ENCODE results near the gene USP24.

DNA sequence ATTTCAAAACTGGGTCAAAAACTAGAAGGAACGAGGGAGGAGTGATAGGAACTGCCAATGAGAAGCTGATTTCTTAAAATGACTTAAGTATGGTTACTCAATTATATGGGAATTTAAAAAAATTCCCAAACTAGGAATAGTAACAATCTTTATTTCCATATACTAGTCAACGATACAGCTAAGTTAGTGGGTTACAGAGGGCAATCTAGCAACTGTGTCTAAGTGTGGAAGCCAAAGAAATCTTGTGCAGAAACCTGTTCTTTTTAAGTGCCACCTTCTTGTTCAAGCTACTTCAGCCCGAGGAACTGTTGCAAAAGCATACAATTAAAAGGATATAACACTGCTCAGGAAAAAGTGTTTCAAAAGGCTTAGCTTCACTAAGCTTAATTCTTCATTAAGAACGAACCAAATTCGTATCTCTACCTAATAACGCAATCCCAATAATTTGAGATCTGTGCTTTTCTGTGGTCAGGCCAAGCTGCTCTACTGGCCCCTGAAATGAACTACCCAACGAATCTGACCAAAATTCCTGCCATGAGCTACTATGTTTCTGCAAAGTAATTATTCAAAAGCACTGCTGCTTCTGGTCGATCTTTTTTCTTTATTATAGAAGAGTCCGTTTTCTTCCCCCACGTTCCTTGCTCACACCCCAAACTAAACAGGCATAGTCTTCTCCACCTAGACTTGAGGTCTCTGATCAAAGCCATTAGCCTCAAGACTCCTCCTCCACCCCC lies 1.8 kb downstream of the USP24 start:
- TF ChIP-seq, protein P1, sequence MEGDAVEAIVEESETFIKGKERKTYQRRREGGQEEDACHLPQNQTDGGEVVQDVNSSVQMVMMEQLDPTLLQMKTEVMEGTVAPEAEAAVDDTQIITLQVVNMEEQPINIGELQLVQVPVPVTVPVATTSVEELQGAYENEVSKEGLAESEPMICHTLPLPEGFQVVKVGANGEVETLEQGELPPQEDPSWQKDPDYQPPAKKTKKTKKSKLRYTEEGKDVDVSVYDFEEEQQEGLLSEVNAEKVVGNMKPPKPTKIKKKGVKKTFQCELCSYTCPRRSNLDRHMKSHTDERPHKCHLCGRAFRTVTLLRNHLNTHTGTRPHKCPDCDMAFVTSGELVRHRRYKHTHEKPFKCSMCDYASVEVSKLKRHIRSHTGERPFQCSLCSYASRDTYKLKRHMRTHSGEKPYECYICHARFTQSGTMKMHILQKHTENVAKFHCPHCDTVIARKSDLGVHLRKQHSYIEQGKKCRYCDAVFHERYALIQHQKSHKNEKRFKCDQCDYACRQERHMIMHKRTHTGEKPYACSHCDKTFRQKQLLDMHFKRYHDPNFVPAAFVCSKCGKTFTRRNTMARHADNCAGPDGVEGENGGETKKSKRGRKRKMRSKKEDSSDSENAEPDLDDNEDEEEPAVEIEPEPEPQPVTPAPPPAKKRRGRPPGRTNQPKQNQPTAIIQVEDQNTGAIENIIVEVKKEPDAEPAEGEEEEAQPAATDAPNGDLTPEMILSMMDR (conservative IDR thresholded peaks at IDR 0.05; ENCODE audit: low read length): no peak
- TF ChIP-seq EZH2phosphoT487 (IDR thresholded peaks at IDR 0.05; ENCODE audit: borderline replicate concordance): no peak
